Subcutaneous abdominal adipose tissue (tissue), 5 donors: ENCODE measurements around the gene PLEKHO2.

Experiments
- H3K27ac ChIP-seq: one replicate; pipeline ENCODE4 v1.7.0; 2013; ENCODE audit warnings: low read depth, mild to moderate bottlenecking, inconsistent platforms, low read length, moderate library complexity
- H3K27me3 ChIP-seq, 5 donors: one replicate each; pipeline ENCODE4 v1.7.0; 2013; ENCODE audit warnings: low read length in 5 of 5, inconsistent platforms in 1 of 5; ENCODE audit not compliant: control insufficient read depth in 5 of 5, insufficient read depth in 4 of 5
- H3K36me3 ChIP-seq, 5 donors: one replicate each; pipeline ENCODE4 v1.7.0; 2013; ENCODE audit warnings: low read length in 5 of 5; ENCODE audit not compliant: control insufficient read depth in 5 of 5, insufficient read depth in 5 of 5
- H3K4me1 ChIP-seq, 5 donors: one replicate each; pipeline ENCODE4 v1.7.0; 2013; ENCODE audit warnings: low read length in 5 of 5, mild to moderate bottlenecking in 3 of 5, moderate library complexity in 1 of 5; ENCODE audit not compliant: control insufficient read depth in 5 of 5, insufficient read depth in 5 of 5
- H3K4me3 ChIP-seq, 5 donors: one replicate each; pipeline ENCODE4 v1.7.0; 2013; ENCODE audit warnings: low read length in 5 of 5, low read depth in 1 of 5
- H3K9ac ChIP-seq, 5 donors: one replicate each; pipeline ENCODE4 v1.7.0; 2013; ENCODE audit warnings: low read length in 5 of 5, mild to moderate bottlenecking in 4 of 5, moderate library complexity in 3 of 5
- H3K9me3 ChIP-seq, 5 donors: one replicate each; pipeline ENCODE4 v1.7.0; 2013; ENCODE audit warnings: low read length in 5 of 5; ENCODE audit not compliant: control insufficient read depth in 5 of 5
- donor health status: healthy.
- donor health status: healthy.
- donor health status: healthy.
- donor health status: healthy.
- donor health status: healthy.

The PLEKHO2 gene

GRCh38 chr15:64905941-64906340, 64.2 kb downstream of the PLEKHO2 start:
- Histone ChIP-seq H3K9me3 (peaks cover 2 to 8% (median 3%) of the 10 kb centered on the region in 5 donors), H3K4me1 (peaks cover 5 to 10% (median 9%) of the 10 kb centered on the region in 5 donors), H3K27me3 (no peaks in the 10 kb centered on the region), H3K9ac (peak overlapping the region in 2 of 5 donors; percentile 6 to 65), H3K36me3 (no peaks in the 10 kb centered on the region), H3K4me3 (peak overlapping the region in 3 of 5 donors; percentile 61 to 76 (median 73)), H3K27ac (no peak overlapping the region)

- H3K27ac ChIP-seq, result no peak overlapping the region
- no peak overlapping the region for H3K9ac ChIP-seq
- H3K27me3 ChIP-seq, result no peaks in the 10 kb centered on the region
- no peak overlapping the region for H3K4me3 ChIP-seq
- peaks cover 0 to 3% (median 0%) of the 10 kb centered on the region in 5 donors for H3K9me3 ChIP-seq
- H3K4me1 ChIP-seq, result peaks cover 5 to 15% (median 14%) of the 10 kb centered on the region in 5 donors
- no peaks in the 10 kb centered on the region for H3K36me3 ChIP-seq
Measured at GRCh38 chr15:64906402-64906801, 64.7 kb downstream of the PLEKHO2 start.

- H3K4me3 ChIP-seq, result no peak overlapping the region
- H3K36me3 ChIP-seq, result no peaks in the 10 kb centered on the region
- no peak overlapping the region for H3K9ac ChIP-seq
- H3K4me1 ChIP-seq, result peaks cover 5 to 27% (median 24%) of the 10 kb centered on the region in 5 donors
- H3K9me3 ChIP-seq, result no peaks in the 10 kb centered on the region
- no peak overlapping the region for H3K27ac ChIP-seq
- H3K27me3 ChIP-seq, result no peaks in the 10 kb centered on the region
Measured at GRCh38 chr15:64907991-64908390, 66.3 kb downstream of the PLEKHO2 start.

GRCh38 chr15:64909546-64909945, 67.8 kb downstream of the PLEKHO2 start:
- Histone ChIP-seq H3K9me3 (no peaks in the 10 kb centered on the region), H3K27me3 (no peaks in the 10 kb centered on the region), H3K4me1 (peaks cover 5 to 27% (median 22%) of the 10 kb centered on the region in 5 donors), H3K9ac (no peak overlapping the region), H3K4me3 (no peak overlapping the region), H3K36me3 (no peaks in the 10 kb centered on the region), H3K27ac (no peak overlapping the region)

GRCh38 chr15:64911311-64912186, 69.8 kb downstream of the PLEKHO2 start, which contains the start of gene ANKDD1A:
TSS of gene ANKDD1A (plus strand) at chr15:64911902. CDS start at chr15:64911931, 29 bp downstream.
- Histone ChIP-seq H3K4me3 (peak within 1 kb of the TSS; percentile 35 to 78 (median 73)), H3K9me3 (no peaks in the 10 kb centered on the region), H3K9ac (peak within 1 kb of the TSS in 2 of 5 donors; percentile 49 to 59), H3K27ac (no peak within 1 kb of the TSS), H3K36me3 (no peaks in the 10 kb centered on the region), H3K4me1 (peaks cover 0 to 18% (median 17%) of the 10 kb centered on the region in 5 donors), H3K27me3 (no peaks in the 10 kb centered on the region)

- Histone ChIP-seq H3K36me3 (no peaks in the 10 kb centered on the region), H3K9ac (no peak overlapping the region), H3K4me1 (peaks cover 0 to 18% (median 17%) of the 10 kb centered on the region in 5 donors), H3K4me3 (peak overlapping the region in 3 of 5 donors; percentile 67 to 75 (median 73)), H3K9me3 (no peaks in the 10 kb centered on the region), H3K27me3 (no peaks in the 10 kb centered on the region), H3K27ac (no peak overlapping the region)
Measured at GRCh38 chr15:64912379-64913325, 70.9 kb downstream of the PLEKHO2 start.

- Histone ChIP-seq H3K4me3 (no peak overlapping the region), H3K27me3 (no peaks in the 10 kb centered on the region), H3K4me1 (peaks cover 0 to 18% (median 17%) of the 10 kb centered on the region in 5 donors), H3K27ac (no peak overlapping the region), H3K36me3 (no peaks in the 10 kb centered on the region), H3K9me3 (no peaks in the 10 kb centered on the region), H3K9ac (no peak overlapping the region)
Measured at GRCh38 chr15:64915518-64916227, 74.0 kb downstream of the PLEKHO2 start.

- no peaks in the 10 kb centered on the region for H3K27me3 ChIP-seq
- H3K27ac ChIP-seq, result no peak overlapping the region
- H3K36me3 ChIP-seq, result no peaks in the 10 kb centered on the region
- H3K9me3 ChIP-seq, result no peaks in the 10 kb centered on the region
- H3K4me1 ChIP-seq, result peaks cover 0 to 13% (median 11%) of the 10 kb centered on the region in 5 donors
- no peak overlapping the region for H3K9ac ChIP-seq
- H3K4me3 ChIP-seq, result no peak overlapping the region
Measured at GRCh38 chr15:64916365-64916764, 74.7 kb downstream of the PLEKHO2 start.

GRCh38 chr15:64917211-64917610, 75.5 kb downstream of the PLEKHO2 start:
- H3K4me1 ChIP-seq, result peaks cover 0 to 13% (median 7%) of the 10 kb centered on the region in 5 donors
- no peak overlapping the region for H3K9ac ChIP-seq
- H3K4me3 ChIP-seq, result no peak overlapping the region
- H3K36me3 ChIP-seq, result no peaks in the 10 kb centered on the region
- no peaks in the 10 kb centered on the region for H3K9me3 ChIP-seq
- H3K27ac ChIP-seq, result no peak overlapping the region
- H3K27me3 ChIP-seq, result no peaks in the 10 kb centered on the region
